Epithelial cell of prostate (primary cell): ENCODE results near the gene VEGFA.
"Not testable (repeated sequence)": the region's sequence is repeated elsewhere in the genome, so short reads cannot be mapped to it uniquely, and the experiment has no call there.

Source experiments
- DNase-seq: peaks from one replicate; pipeline ENCODE4 v3.0.0-alpha.2; 2011; ENCODE audit warnings: low read depth, low spot score
- H3K27ac ChIP-seq: fragments of 450-650 bp; 2 replicates; pipeline ENCODE4 v1.5.1; 2017; ENCODE audit warnings: mild to moderate bottlenecking

Gene VEGFA

GRCh38 chr6:43812850-43813578 is 43.0 kb downstream of the VEGFA start:
- H3K27ac ChIP-seq, result no peak overlapping the region
- no peak for DNase-seq

DNA sequence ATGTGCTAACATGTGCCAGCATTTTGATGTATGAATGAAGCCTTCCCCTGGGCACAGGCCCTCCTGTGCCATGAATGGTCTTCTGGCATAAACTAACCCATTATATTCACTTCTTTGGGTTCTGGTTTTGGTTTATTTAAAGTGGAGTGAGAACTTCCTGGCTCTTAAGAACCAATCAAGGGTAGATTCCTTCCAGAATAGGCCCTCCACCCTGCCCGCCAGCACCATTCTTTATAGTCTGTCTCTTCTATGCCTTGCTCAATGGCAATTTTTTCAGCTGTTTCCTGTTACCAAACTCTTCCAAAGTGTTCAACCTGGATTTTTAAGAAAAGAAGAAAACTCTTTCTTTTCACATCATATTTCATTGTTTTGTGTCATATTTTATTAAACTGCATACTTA is 44.1 kb downstream of the VEGFA start:
- no peak for DNase-seq
- no peak overlapping the region for H3K27ac ChIP-seq

GRCh38 chr6:43814865-43815264 is 44.9 kb downstream of the VEGFA start:
- H3K27ac ChIP-seq, result no peak overlapping the region
- DNase-seq, result no peak

GRCh38 chr6:43817192-43817591 is 47.2 kb downstream of the VEGFA start:
- no peak overlapping the region for H3K27ac ChIP-seq
- DNase-seq, result no peak

- DNase-seq, H3K27ac ChIP-seq: not testable (repeated sequence)
Measured at GRCh38 chr6:43818973-43819372, 49.0 kb downstream of the VEGFA start.

DNA sequence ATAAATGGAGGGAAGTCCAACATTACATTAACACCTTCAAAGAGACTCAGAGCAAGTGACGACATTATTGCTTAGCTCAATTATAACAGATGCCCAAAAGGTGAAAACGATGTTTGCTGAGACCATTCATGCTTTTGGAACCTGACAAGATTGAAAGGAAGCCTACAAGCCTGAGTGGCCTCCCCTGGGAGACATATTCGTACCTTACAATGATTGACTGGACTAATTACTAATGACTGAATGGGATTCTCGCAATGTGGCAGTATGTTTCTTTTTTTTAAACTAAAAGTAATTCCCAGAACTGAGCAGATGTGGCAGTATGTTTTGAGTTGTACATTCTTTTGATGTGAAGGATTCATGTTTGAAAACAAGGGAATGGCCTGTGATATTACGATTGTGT is 49.9 kb downstream of the VEGFA start:
- DNase-seq, result no peak
- no peak overlapping the region for H3K27ac ChIP-seq

- DNase-seq, result no peak
- no peak overlapping the region for H3K27ac ChIP-seq
Measured at GRCh38 chr6:43820486-43820885, 50.5 kb downstream of the VEGFA start.

GRCh38 chr6:43821101-43821886 is 51.3 kb downstream of the VEGFA start:
- DNase-seq, result no peak
- no peak overlapping the region for H3K27ac ChIP-seq

DNA sequence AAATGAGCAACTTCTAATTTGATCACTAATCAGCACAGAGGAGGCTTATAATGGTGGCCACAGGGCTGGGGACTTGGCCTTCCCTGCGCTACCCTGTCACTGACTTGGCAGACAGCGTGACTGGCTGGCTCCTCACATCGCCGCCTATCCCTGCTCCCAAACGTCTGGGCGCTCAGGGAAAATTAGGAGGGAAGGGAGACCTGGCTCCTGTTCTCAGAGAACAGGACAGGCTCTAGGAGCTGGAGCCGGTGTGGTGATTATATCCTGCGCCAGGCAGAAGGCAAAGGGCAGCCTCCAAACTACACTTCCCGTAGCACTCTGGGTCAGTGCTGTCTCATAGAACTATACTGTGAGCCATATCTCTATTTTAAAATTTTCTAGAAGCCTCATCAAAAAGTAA is 53.4 kb downstream of the VEGFA start:
- no peak overlapping the region for H3K27ac ChIP-seq

GRCh38 chr6:43823879-43824702 is 54.1 kb downstream of the VEGFA start:
- no peak for DNase-seq
- H3K27ac ChIP-seq, result no peak overlapping the region

More for the DNA sequence above, 53.4 kb downstream of the VEGFA start:
- DNase-seq, result no peak

- H3K27ac ChIP-seq, result no peak overlapping the region
- DNase-seq, result no peak
Measured at GRCh38 chr6:43824703-43825064, 54.7 kb downstream of the VEGFA start.

- H3K27ac ChIP-seq, result no peak overlapping the region
- DNase-seq, result no peak
Measured at GRCh38 chr6:43825187-43826115, 55.4 kb downstream of the VEGFA start.

- no peak overlapping the region for H3K27ac ChIP-seq
- no peak for DNase-seq
Measured at GRCh38 chr6:43826730-43827129, 56.7 kb downstream of the VEGFA start.

- no peak for DNase-seq
- no peak overlapping the region for H3K27ac ChIP-seq
Measured at GRCh38 chr6:43827898-43828297, 57.9 kb downstream of the VEGFA start.

DNA sequence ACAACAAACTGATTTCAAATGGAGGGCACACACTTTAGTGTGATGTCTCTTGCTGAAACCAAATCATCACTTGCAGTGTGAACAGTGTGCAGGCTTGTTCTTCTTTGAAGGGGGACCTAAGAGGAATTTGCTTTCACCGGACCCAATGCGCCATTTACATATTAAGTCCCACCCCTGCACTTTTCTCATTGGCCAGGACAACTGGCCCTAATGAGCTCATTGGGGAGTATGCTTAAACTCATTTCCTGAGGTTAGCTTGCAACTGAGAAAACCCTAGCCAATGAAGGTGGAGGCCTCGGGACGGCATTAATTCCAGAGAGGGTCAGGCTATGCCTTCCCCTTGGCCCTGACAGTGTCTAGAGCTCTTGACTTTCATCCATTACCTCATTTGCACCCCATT is 58.7 kb downstream of the VEGFA start:
- H3K27ac ChIP-seq, result no peak overlapping the region
- no peak for DNase-seq

- H3K27ac ChIP-seq, result no peak overlapping the region
- no peak for DNase-seq
Measured at GRCh38 chr6:43829470-43829869, 59.5 kb downstream of the VEGFA start.

DNA sequence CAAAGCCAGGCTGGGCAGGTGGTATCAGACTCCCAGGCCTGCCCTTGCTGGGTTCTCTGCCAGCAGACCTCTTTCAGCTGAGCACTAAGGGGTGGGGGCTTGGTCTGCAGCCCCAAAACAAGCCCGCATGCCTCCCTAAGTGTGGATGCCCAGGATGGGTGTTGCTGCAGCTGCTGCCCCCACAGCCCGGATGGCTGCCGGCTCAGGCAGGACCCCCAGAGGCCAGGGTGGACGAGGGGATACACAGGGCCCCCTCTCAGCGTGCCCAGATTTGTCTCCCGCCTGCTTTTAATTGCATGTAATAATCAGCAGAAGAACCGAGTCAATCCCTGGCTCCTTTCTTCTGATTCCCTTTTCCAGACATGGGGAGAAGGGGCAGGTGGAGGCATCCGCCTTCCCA is 60.8 kb downstream of the VEGFA start:
- no peak for DNase-seq
- no peak overlapping the region for H3K27ac ChIP-seq

- H3K27ac ChIP-seq, result no peak overlapping the region
- no peak for DNase-seq
Measured at GRCh38 chr6:43831191-43831590, 61.2 kb downstream of the VEGFA start.

DNA sequence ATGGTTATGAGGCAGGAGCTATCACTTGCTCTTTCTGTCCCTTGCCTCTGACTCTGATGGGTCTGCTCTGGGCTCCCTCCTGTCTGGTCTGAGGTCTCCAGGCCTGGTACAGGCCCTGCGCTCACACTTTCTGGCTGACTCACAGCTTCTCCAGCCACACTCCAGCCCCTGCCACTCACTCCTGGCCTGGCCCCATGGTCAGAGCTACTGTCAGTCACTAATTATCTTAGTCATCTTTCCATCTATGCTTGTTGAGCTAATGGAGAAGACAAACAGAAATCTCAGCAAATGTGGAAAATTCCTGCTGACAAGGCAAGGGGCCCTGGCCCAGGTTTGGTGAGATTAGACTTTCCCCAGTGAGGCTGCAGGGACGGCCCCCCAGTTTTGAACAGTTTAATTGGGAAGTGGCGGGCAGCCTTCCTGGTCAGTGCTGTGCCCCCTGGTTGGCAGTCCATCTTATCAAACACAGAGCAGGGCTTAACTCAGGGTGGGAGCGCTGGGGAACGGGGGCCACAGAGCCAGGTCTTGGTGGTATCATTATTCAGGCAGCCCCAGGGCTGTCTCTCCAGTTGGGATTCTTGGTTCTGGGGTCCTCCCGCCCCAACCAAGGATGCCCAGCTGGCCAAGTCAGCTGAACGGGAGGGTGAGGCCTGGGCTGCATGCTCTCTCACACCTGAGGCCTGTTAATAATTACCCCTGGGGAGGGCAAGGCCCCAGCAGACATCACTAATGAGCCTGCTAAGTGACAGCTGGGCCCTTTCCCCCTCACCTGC is 63.4 kb downstream of the VEGFA start:
- DNase-seq, result no peak
- H3K27ac ChIP-seq, result no peak overlapping the region
